Measurements from ENCODE around the gene CABLES1.

DNA sequence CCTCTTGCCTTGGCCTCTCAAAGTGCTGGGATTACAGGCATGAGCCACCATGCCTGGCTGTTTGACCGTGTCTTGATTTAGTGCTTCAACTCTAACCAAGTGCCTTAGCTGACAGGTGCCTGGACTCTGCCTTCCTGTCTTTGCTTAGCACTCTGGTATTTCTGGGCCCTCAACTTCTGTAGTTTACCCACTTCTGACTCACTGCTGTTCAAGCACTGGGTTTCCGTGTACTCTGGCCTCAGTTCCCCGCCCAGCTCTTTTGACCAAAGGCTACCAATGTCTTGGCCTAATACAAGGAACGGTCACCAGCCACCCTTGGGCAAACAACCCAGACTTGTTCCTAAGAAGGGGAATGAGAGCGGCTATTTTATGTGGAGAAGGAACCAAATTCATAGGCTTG is 35.7 kb upstream of the CABLES1 start:
- no peak for TF ChIP-seq POLR2A (IDR thresholded peaks at IDR 0.05)
- TF ChIP-seq, protein P1, sequence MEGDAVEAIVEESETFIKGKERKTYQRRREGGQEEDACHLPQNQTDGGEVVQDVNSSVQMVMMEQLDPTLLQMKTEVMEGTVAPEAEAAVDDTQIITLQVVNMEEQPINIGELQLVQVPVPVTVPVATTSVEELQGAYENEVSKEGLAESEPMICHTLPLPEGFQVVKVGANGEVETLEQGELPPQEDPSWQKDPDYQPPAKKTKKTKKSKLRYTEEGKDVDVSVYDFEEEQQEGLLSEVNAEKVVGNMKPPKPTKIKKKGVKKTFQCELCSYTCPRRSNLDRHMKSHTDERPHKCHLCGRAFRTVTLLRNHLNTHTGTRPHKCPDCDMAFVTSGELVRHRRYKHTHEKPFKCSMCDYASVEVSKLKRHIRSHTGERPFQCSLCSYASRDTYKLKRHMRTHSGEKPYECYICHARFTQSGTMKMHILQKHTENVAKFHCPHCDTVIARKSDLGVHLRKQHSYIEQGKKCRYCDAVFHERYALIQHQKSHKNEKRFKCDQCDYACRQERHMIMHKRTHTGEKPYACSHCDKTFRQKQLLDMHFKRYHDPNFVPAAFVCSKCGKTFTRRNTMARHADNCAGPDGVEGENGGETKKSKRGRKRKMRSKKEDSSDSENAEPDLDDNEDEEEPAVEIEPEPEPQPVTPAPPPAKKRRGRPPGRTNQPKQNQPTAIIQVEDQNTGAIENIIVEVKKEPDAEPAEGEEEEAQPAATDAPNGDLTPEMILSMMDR (IDR thresholded peaks at IDR 0.05), result no peak

Measured in gastroesophageal sphincter (tissue), 3 donors.